Stomach (tissue), 4 donors: Measurements from ENCODE around the gene VSTM4.

ENCODE experiments used
- CTCF ChIP-seq, 7 experiments: fragments of 450-650 bp in 4 of 7; fragments of 200-600 bp in 3 of 7; sonication (generic) in 3 of 7; IDR thresholded peaks; one replicate each; pipeline ENCODE4 v1.5.1; 2016 to 2019; ENCODE audit warnings: antibody characterized with exemption in 7 of 7, control low read depth in 2 of 7, mild to moderate bottlenecking in 1 of 7
- EP300 ChIP-seq: sonication (generic); formaldehyde crosslinking; IDR thresholded peaks from one replicate; pipeline ENCODE4 v1.6.1; 2017; ENCODE audit warnings: antibody characterized with exemption
- POLR2A ChIP-seq, 4 donors: fragments of 450-650 bp; IDR thresholded peaks; one replicate each; pipeline ENCODE4 v1.6.1; 2016; ENCODE audit warnings: antibody characterized with exemption in 4 of 4, control low read depth in 2 of 4, mild to moderate bottlenecking in 1 of 4, moderate library complexity in 1 of 4
- POLR2AphosphoS5 ChIP-seq, 3 donors: sonication (generic); formaldehyde crosslinking; IDR thresholded peaks; one replicate each; pipeline ENCODE4 v1.6.1; 2016; ENCODE audit warnings: antibody characterized with exemption in 3 of 3

DNA sequence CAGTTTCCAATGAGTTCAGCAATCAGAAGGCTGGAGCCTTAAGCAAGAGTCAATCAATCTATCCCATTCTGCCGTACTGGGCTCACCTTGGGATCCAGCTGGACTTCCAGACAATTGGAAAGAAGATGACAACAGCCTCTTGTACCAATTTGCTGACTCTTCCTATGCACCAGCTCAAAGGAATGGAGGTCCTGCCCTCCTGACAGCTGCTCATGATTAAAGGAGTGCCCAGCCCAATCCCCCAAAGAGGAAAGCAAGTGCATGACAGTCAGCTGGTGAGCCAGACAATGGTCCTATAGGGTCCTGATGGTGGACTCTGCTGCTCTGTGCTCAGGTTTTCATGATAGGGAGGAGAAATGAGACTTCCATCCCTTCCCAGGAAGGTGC, 25.1 kb downstream of the VSTM4 start:
- no peak for TF ChIP-seq EP300
- no peak for TF ChIP-seq CTCF (IDR thresholded peaks at IDR 0.05)
- no peak for TF ChIP-seq POLR2A (IDR thresholded peaks at IDR 0.05)
- TF ChIP-seq POLR2AphosphoS5 (IDR thresholded peaks at IDR 0.05) = no peak
